ENCODE data around the gene EFNB2.

EFNB2 gene

DNA sequence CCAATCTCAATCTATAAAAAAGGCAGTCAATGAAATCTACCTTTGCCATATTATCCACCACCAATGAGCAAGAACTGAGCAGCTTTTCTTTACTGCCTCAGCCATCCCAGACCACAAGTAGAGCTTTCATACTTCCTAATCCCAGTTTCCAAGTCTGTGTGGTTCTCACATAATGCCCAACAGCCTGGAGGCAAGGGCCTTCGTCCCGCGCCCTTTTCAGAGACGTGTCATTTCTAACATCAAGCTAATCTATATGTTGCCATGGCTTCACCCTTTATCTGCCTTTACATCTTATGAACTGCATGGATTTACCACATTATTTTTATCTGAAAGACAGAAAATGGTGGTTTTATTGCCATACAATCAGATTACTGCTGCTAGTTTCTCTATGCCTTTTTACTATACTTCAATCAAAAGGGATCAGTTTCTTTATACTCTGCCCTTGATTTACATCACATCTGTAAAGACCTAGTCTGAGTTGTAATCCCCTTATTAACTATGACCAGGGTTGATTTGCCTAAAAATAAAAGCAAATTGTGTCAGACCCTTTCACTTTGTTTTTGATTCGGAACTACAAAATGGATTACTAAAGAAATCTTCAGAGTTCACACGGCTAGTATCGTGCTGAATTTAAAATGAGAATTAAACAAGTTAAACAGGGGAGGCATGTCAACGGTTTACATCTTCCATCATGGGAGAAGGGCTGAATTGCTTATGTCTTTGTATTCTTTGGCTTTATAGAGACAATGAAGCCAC is 5.9 kb downstream of the EFNB2 start:
- H3K36me3 ChIP-seq (ENCODE audit: control insufficient read depth, low read length), result no peaks in the 10 kb centered on the region

DNA sequence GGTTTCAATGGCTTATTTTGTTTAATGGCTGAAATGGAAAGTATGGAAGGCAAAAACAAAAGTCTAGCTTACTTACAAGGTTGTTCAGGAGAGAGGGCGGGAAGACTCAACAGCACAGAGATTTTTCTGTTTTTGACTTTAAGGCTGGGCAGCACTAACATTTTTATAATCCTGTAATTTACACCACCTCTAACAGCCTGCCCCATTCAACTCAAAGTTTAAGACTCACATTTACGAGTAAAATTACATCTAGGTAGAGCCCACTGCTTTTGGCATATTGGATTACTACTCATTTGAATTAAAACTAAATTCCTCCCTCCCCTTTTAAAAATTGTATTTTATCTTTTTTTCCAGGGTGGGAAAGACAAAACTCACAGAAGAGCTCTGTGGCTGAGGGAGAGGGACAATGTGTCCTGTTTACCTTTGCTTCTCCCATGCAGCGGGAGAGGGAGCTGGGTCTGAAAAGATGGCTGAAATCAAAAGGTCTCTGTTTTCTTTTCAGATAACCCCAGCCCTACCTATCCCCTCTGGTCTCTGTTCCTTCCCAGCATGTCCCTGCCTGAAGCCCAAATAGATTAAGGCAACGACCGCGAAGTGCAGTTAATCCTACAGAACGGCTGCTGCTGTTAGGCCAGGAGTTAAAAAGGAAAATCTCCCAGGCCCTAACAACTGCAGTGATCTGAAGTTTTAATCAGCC is 6.6 kb downstream of the EFNB2 start:
- peaks cover 14% of the 10 kb centered on the region for H3K4me1 ChIP-seq (ENCODE audit: control insufficient read depth, low read length)
- peaks cover 13% of the 10 kb centered on the region for H3K79me2 ChIP-seq (ENCODE audit: control insufficient read depth, low read length)
- H3K27ac ChIP-seq (ENCODE audit: low read depth, low read length), result no peak overlapping the region
- H4K20me1 ChIP-seq (ENCODE audit: control insufficient read depth, insufficient read depth, low read depth, low read length), result no peaks in the 10 kb centered on the region
- H3K36me3 ChIP-seq (ENCODE audit: control insufficient read depth, low read length), result no peaks in the 10 kb centered on the region
- no peak overlapping the region for H3K4me2 ChIP-seq (ENCODE audit: low read length)
- no peaks in the 10 kb centered on the region for H3K9me3 ChIP-seq (ENCODE audit: control insufficient read depth, insufficient read depth, low read length)
- no peak for TF ChIP-seq EZH2phosphoT487 (IDR thresholded peaks at IDR 0.05; ENCODE audit: borderline replicate concordance, low read length)
- TF ChIP-seq, protein P1, sequence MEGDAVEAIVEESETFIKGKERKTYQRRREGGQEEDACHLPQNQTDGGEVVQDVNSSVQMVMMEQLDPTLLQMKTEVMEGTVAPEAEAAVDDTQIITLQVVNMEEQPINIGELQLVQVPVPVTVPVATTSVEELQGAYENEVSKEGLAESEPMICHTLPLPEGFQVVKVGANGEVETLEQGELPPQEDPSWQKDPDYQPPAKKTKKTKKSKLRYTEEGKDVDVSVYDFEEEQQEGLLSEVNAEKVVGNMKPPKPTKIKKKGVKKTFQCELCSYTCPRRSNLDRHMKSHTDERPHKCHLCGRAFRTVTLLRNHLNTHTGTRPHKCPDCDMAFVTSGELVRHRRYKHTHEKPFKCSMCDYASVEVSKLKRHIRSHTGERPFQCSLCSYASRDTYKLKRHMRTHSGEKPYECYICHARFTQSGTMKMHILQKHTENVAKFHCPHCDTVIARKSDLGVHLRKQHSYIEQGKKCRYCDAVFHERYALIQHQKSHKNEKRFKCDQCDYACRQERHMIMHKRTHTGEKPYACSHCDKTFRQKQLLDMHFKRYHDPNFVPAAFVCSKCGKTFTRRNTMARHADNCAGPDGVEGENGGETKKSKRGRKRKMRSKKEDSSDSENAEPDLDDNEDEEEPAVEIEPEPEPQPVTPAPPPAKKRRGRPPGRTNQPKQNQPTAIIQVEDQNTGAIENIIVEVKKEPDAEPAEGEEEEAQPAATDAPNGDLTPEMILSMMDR (IDR thresholded peaks at IDR 0.05; ENCODE audit: low read depth, low read length, poor library complexity, severe bottlenecking), result no peak
- peaks cover 17% of the 10 kb centered on the region for H3K27me3 ChIP-seq (ENCODE audit: control insufficient read depth, low read length)
- H3K9me2 ChIP-seq (replicated peaks; ENCODE audit: control insufficient read depth, low read length), result no peaks in the 10 kb centered on the region
- H3F3A ChIP-seq (ENCODE audit: control insufficient read depth, insufficient read depth), result peaks cover 3% of the 10 kb centered on the region; the same call in 1 of the 2 replicates
- no peak overlapping the region for H3K4me3 ChIP-seq (ENCODE audit: low read length)

More for the DNA sequence above, 5.9 kb downstream of the EFNB2 start:
- Histone ChIP-seq H3F3A (ENCODE audit: control insufficient read depth, insufficient read depth) (peaks cover 3% of the 10 kb centered on the region; the same call in 1 of the 2 replicates), H3K4me1 (ENCODE audit: control insufficient read depth, low read length) (peaks cover 20% of the 10 kb centered on the region), H3K27me3 (ENCODE audit: control insufficient read depth, low read length) (peaks cover 23% of the 10 kb centered on the region), H3K4me3 (ENCODE audit: low read length) (no peak overlapping the region), H3K9me2 (replicated peaks; ENCODE audit: control insufficient read depth, low read length) (no peaks in the 10 kb centered on the region), H3K79me2 (ENCODE audit: control insufficient read depth, low read length) (peaks cover 13% of the 10 kb centered on the region), H4K20me1 (ENCODE audit: control insufficient read depth, insufficient read depth, low read depth, low read length) (no peaks in the 10 kb centered on the region; the same call in 1 of the 2 replicates), H3K27ac (ENCODE audit: low read depth, low read length) (no peak overlapping the region), H3K4me2 (ENCODE audit: low read length) (no peak overlapping the region), H3K9me3 (ENCODE audit: control insufficient read depth, insufficient read depth, low read length) (no peaks in the 10 kb centered on the region)
- TF ChIP-seq, protein P1 (IDR thresholded peaks at IDR 0.05; ENCODE audit: low read depth, low read length, poor library complexity, severe bottlenecking), result no peak
- TF ChIP-seq EZH2phosphoT487 (IDR thresholded peaks at IDR 0.05; ENCODE audit: borderline replicate concordance, low read length), result no peak

DNA sequence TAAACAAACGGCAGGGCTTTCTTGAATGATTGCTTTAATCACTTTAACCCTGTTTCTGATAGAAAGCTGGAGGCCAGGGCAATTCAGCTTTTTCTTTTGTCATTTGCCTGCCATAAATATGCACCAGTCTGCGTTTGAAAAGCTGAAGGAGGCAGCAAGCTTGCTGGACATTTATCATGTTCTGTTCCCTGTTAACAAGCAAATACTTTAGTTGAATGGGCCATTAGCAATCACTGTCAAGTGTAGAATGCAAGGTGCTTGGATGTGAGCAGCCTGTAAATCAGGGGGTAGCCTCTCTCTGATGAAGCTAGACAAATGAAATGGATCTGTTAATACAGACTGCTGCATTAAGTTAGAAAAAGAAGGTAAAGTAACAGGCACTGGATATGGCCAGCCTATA is 7.6 kb downstream of the EFNB2 start:
- H3K27ac ChIP-seq (ENCODE audit: low read depth, low read length), result no peak overlapping the region
- no peaks in the 10 kb centered on the region for H3K9me2 ChIP-seq (replicated peaks; ENCODE audit: control insufficient read depth, low read length)
- H3K36me3 ChIP-seq (ENCODE audit: control insufficient read depth, low read length), result no peaks in the 10 kb centered on the region
- H3K4me3 ChIP-seq (ENCODE audit: low read length), result no peak overlapping the region
- H4K20me1 ChIP-seq (ENCODE audit: control insufficient read depth, insufficient read depth, low read depth, low read length), result no peaks in the 10 kb centered on the region
- peaks cover 13% of the 10 kb centered on the region for H3K79me2 ChIP-seq (ENCODE audit: control insufficient read depth, low read length)
- H3F3A ChIP-seq (ENCODE audit: control insufficient read depth, insufficient read depth), result no peaks in the 10 kb centered on the region
- H3K27me3 ChIP-seq (ENCODE audit: control insufficient read depth, low read length), result peaks cover 9% of the 10 kb centered on the region; the same call in 1 of the 2 replicates
- peaks cover 4% of the 10 kb centered on the region for H3K4me1 ChIP-seq (ENCODE audit: control insufficient read depth, low read length)
- H3K9me3 ChIP-seq (ENCODE audit: control insufficient read depth, insufficient read depth, low read length), result no peaks in the 10 kb centered on the region
- TF ChIP-seq EZH2phosphoT487 (IDR thresholded peaks at IDR 0.05; ENCODE audit: borderline replicate concordance, low read length), result no peak
- TF ChIP-seq, protein P1 (IDR thresholded peaks at IDR 0.05; ENCODE audit: low read depth, low read length, poor library complexity, severe bottlenecking), result no peak
- no peak overlapping the region for H3K4me2 ChIP-seq (ENCODE audit: low read length)
